ENCODE results near the gene PRR18. TPM values are rescaled to one million over a fixed set of nuclear protein-coding genes. Genes with fewer than 3 reads are reported as not detected.

PRR18 gene
- total and polyA plus RNA-seq, 11 donors = 0.07 to 0.12 (median 0.10) TPM; not detected in 5

- TF ChIP-seq CTCF (IDR thresholded peaks at IDR 0.05) = no peak
- no peak for TF ChIP-seq POLR2A (IDR thresholded peaks at IDR 0.05)
- intact Hi-C loops (cut with DNase I) = no loop called here
- 80 to 89% (median 85%) methylated on average over 3 of the region's 3 CpGs for WGBS, 4 donors
- H3K27me3 ChIP-seq = peaks cover 0 to 31% (median 14%) of the 10 kb centered on the region in 9 donors
- no peaks in the 10 kb centered on the region for H3K36me3 ChIP-seq
- no peaks in the 10 kb centered on the region for H3K9me3 ChIP-seq
- no peaks in the 10 kb centered on the region for H3K4me1 ChIP-seq
- ATAC-seq (no peak), DNase-seq (no peak)
- no peak overlapping the region for H3K27ac ChIP-seq
- H3K4me3 ChIP-seq = no peak overlapping the region
These were observed 41.9 kb downstream of the PRR18 start for GRCh38 chr6:166266336-166266735.

- intact Hi-C loops (cut with DNase I) = no loop called here
- ATAC-seq (no peak), DNase-seq (no peak)
- H3K4me3 ChIP-seq = no peak overlapping the region
- H3K27me3 ChIP-seq = peaks cover 0 to 10% (median 0%) of the 10 kb centered on the region in 9 donors
- peaks cover 0 to 25% (median 0%) of the 10 kb centered on the region in 12 donors for H3K4me1 ChIP-seq
- no peaks in the 10 kb centered on the region for H3K36me3 ChIP-seq
- H3K27ac ChIP-seq = no peak overlapping the region
- H3K9me3 ChIP-seq = no peaks in the 10 kb centered on the region
- WGBS, 4 donors = 82 to 91% (median 84%) methylated on average over 12 to 17 of the region's 17 CpGs
- TF ChIP-seq CTCF (IDR thresholded peaks at IDR 0.05) = no peak
- TF ChIP-seq POLR2A (IDR thresholded peaks at IDR 0.05) = no peak
These were observed 45.3 kb downstream of the PRR18 start for GRCh38 chr6:166262743-166263515.

- Histone ChIP-seq H3K4me1 (peaks cover 0 to 29% (median 0%) of the 10 kb centered on the region in 12 donors), H3K36me3 (no peaks in the 10 kb centered on the region), H3K9me3 (no peaks in the 10 kb centered on the region), H3K27me3 (peaks cover 0 to 42% (median 10%) of the 10 kb centered on the region in 9 donors), H3K27ac (peak overlapping the region in 4 of 12 donors; percentile 29 to 91 (median 44)), H3K4me3 (no peak overlapping the region)
- ATAC-seq (peak in 3 of 4 donors; percentile 53 to 77 (median 76)), DNase-seq (peak in 1 of 5 donors; percentile 57)
- WGBS, 4 donors = 71 to 85% (median 80%) methylated on average over 19 to 20 of the region's 20 CpGs
- no peak for TF ChIP-seq CTCF (IDR thresholded peaks at IDR 0.05)
- TF ChIP-seq POLR2A (IDR thresholded peaks at IDR 0.05) = no peak
- intact Hi-C loops (cut with DNase I) = no loop called here
These were observed 48.8 kb downstream of the PRR18 start for GRCh38 chr6:166259296-166259977.

- ATAC-seq = peak; percentile 45 to 75 (median 70)
- H3K4me1 ChIP-seq = peaks cover 0 to 35% (median 0%) of the 10 kb centered on the region in 12 donors
- H3K9me3 ChIP-seq = no peaks in the 10 kb centered on the region
- intact Hi-C loops (cut with DNase I) = no loop called here
- TF ChIP-seq CTCF (IDR thresholded peaks at IDR 0.05) = no peak
- no peak for TF ChIP-seq POLR2A (IDR thresholded peaks at IDR 0.05)
- H3K4me3 ChIP-seq = peak overlapping the region in 1 of 12 donors; percentile 16
- H3K27me3 ChIP-seq = peaks cover 0 to 47% (median 14%) of the 10 kb centered on the region in 9 donors
- no peaks in the 10 kb centered on the region for H3K36me3 ChIP-seq
- peak in 1 of 5 donors; percentile 62 for DNase-seq
- H3K27ac ChIP-seq = peak overlapping the region in 4 of 12 donors; percentile 29 to 91 (median 44)
- WGBS, 4 donors = 56 to 71% (median 60%) methylated on average over 10 of the region's 10 CpGs
These were observed 49.3 kb downstream of the PRR18 start for GRCh38 chr6:166258854-166259276.

Data from heart left ventricle (tissue), 16 donors.